SU-DHL-6 (cell line): Measurements from ENCODE around the gene TSPAN18.

Experiments used
- H2AFZ ChIP-seq: fragments of 200-600 bp; sonication (generic); 2 replicates; pipeline ENCODE4 v1.6.1; 2014; ENCODE audit warnings: low read depth, mild to moderate bottlenecking, moderate library complexity, mixed read lengths, antibody characterized with exemption, low read length; ENCODE audit not compliant: severe bottlenecking
- H3F3A ChIP-seq: fragments of 200-600 bp; shearing (Covaris generic); 2 replicates; pipeline ENCODE4 v1.6.0; 2016; ENCODE audit warnings: antibody characterized with exemption, mild to moderate bottlenecking; ENCODE audit not compliant: insufficient read depth
- H3K27ac ChIP-seq: fragments of 200-600 bp; sonication (generic); 2 replicates; pipeline ENCODE4 v1.5.1; 2016; ENCODE audit warnings: low read depth, mild to moderate bottlenecking, low read length, moderate library complexity, mixed read lengths
- H3K27me3 ChIP-seq: fragments of 200-600 bp; sonication (generic), shearing (Covaris generic); 2 replicates; pipeline ENCODE4 v1.6.0; 2014; ENCODE audit warnings: mild to moderate bottlenecking, low read length
- H3K36me3 ChIP-seq: fragments of 200-600 bp; sonication (generic); 2 replicates; pipeline ENCODE4 v1.6.1; 2014; ENCODE audit warnings: mild to moderate bottlenecking, low read length, mixed read lengths
- H3K4me2 ChIP-seq: fragments of 300-600, 200-600 bp; shearing (Covaris generic), sonication (generic); 2 replicates; pipeline ENCODE4 v1.6.0; 2014; ENCODE audit warnings: low read length, low read depth, mild to moderate bottlenecking; ENCODE audit not compliant: poor library complexity, severe bottlenecking
- H3K4me3 ChIP-seq: fragments of 200-600 bp; sonication (generic); 2 replicates; pipeline ENCODE4 v1.5.1; 2014; ENCODE audit warnings: antibody characterized with exemption, low read length, mild to moderate bottlenecking, mixed read lengths; ENCODE audit not compliant: insufficient read depth, poor library complexity, severe bottlenecking
- H3K79me2 ChIP-seq: fragments of 200-600 bp; sonication (generic); 2 replicates; pipeline ENCODE4 v1.6.1; 2014; ENCODE audit warnings: mild to moderate bottlenecking, low read length, moderate library complexity; ENCODE audit not compliant: insufficient read depth
- H3K9ac ChIP-seq: fragments of 200-600 bp; sonication (generic); 2 replicates; pipeline ENCODE4 v1.7.0; 2014; ENCODE audit warnings: mild to moderate bottlenecking, low read length
- H3K9me2 ChIP-seq: fragments of 200-600 bp; sonication (generic); replicated peaks from 2 replicates; pipeline ENCODE4 v1.6.1; 2014; ENCODE audit warnings: low read length; ENCODE audit not compliant: insufficient read depth
- H3K9me3 ChIP-seq: fragments of 200-600 bp; sonication (generic); 2 replicates; pipeline ENCODE4 v1.6.1; 2014; ENCODE audit warnings: low read length, mixed read lengths; ENCODE audit not compliant: insufficient read depth
- H4K20me1 ChIP-seq: fragments of 200-600 bp; sonication (generic); 2 replicates; pipeline ENCODE4 v1.6.1; 2014; ENCODE audit warnings: low read depth, mild to moderate bottlenecking, antibody characterized with exemption, low read length, moderate library complexity, mixed read lengths
- EZH2phosphoT487 ChIP-seq: fragments of 200-600 bp; sonication (generic), shearing (Covaris generic); conservative IDR thresholded peaks from 2 replicates; pipeline ENCODE4 v1.6.1; 2018; ENCODE audit warnings: mild to moderate bottlenecking, antibody characterized with exemption, low read length, moderate library complexity, mixed read lengths
- TF ChIP-seq, protein P1 (sequence below): fragments of 200-600 bp; sonication (generic); IDR thresholded peaks from one replicate; pipeline ENCODE4 v1.5.1; 2017; ENCODE audit warnings: antibody characterized with exemption, mild to moderate bottlenecking, low read length, moderate library complexity; ENCODE audit not compliant: insufficient read depth, poor library complexity, severe bottlenecking

Gene TSPAN18

DNA sequence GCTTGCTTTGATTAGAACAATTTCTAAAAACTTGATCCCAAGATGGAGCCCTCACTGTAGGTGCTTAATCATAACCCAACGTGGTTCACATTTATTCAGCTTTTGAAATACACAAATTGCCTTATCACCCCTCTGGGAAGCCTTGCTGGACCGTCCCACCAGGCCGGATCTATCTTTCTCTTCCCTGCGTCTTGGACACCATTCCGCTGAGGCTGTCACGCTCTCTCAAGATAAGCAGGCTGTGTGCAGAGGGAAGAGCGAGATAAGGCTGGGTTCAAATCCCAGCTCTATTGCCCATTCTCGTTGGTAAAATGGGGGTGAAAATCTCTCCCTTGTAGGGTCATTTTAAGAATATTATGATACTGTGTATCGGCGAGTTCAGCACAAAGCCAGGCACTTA lies 244.4 kb downstream of the TSPAN18 start:
- H3K9ac ChIP-seq = no peak overlapping the region
- H3F3A ChIP-seq = no peaks in the 10 kb centered on the region
- H3K79me2 ChIP-seq = no peaks in the 10 kb centered on the region
- H3K9me3 ChIP-seq = no peaks in the 10 kb centered on the region
- no peaks in the 10 kb centered on the region for H3K9me2 ChIP-seq
- H2AFZ ChIP-seq = no peak overlapping the region
- TF ChIP-seq, protein P1, sequence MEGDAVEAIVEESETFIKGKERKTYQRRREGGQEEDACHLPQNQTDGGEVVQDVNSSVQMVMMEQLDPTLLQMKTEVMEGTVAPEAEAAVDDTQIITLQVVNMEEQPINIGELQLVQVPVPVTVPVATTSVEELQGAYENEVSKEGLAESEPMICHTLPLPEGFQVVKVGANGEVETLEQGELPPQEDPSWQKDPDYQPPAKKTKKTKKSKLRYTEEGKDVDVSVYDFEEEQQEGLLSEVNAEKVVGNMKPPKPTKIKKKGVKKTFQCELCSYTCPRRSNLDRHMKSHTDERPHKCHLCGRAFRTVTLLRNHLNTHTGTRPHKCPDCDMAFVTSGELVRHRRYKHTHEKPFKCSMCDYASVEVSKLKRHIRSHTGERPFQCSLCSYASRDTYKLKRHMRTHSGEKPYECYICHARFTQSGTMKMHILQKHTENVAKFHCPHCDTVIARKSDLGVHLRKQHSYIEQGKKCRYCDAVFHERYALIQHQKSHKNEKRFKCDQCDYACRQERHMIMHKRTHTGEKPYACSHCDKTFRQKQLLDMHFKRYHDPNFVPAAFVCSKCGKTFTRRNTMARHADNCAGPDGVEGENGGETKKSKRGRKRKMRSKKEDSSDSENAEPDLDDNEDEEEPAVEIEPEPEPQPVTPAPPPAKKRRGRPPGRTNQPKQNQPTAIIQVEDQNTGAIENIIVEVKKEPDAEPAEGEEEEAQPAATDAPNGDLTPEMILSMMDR = no peak
- no peak for TF ChIP-seq EZH2phosphoT487
- H4K20me1 ChIP-seq = no peaks in the 10 kb centered on the region
- no peak overlapping the region for H3K27ac ChIP-seq
- H3K27me3 ChIP-seq = no peaks in the 10 kb centered on the region
- H3K4me2 ChIP-seq = no peak overlapping the region
- H3K36me3 ChIP-seq = no peaks in the 10 kb centered on the region
- no peak overlapping the region for H3K4me3 ChIP-seq

DNA sequence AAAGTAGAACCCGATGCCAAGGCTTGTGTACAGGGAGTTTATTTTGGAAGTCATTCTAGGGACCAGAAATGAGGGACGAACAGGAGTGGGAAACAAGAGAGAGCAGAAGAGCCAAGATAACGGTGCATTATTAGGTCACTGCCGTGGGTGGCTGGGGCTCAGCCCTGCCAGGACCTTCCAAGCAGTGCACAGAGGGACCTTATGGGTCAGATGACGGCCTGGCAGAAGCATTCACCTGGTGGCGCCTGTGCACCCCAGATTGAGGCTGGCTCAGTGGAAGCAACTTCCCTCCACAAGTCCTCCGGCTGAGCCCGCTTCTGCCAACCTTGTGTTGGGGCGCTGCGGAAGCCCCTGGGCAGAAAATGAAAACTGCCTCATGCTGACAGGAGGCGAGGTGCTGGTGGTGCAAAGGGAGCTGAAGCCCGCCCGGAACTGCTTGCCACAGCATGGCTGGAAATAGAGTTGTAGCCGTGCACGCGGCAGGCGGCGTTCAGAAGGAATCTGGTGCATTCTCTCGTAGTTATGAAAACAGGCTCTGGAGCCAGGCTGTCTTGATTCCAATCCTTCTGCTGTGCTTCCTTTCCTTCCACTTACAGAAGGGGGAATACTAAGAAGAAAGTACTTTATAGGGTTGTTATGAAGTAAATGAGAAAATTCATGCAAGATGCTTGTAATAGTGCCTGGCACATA lies 246.1 kb downstream of the TSPAN18 start:
- Histone ChIP-seq H3F3A (no peaks in the 10 kb centered on the region), H3K27me3 (no peaks in the 10 kb centered on the region), H2AFZ (no peak overlapping the region), H3K9ac (no peak overlapping the region), H3K4me3 (no peak overlapping the region), H4K20me1 (no peaks in the 10 kb centered on the region), H3K9me2 (no peaks in the 10 kb centered on the region), H3K36me3 (no peaks in the 10 kb centered on the region), H3K79me2 (no peaks in the 10 kb centered on the region), H3K9me3 (no peaks in the 10 kb centered on the region), H3K27ac (no peak overlapping the region), H3K4me2 (no peak overlapping the region)
- TF ChIP-seq EZH2phosphoT487 = no peak
- TF ChIP-seq, protein P1 = no peak

DNA sequence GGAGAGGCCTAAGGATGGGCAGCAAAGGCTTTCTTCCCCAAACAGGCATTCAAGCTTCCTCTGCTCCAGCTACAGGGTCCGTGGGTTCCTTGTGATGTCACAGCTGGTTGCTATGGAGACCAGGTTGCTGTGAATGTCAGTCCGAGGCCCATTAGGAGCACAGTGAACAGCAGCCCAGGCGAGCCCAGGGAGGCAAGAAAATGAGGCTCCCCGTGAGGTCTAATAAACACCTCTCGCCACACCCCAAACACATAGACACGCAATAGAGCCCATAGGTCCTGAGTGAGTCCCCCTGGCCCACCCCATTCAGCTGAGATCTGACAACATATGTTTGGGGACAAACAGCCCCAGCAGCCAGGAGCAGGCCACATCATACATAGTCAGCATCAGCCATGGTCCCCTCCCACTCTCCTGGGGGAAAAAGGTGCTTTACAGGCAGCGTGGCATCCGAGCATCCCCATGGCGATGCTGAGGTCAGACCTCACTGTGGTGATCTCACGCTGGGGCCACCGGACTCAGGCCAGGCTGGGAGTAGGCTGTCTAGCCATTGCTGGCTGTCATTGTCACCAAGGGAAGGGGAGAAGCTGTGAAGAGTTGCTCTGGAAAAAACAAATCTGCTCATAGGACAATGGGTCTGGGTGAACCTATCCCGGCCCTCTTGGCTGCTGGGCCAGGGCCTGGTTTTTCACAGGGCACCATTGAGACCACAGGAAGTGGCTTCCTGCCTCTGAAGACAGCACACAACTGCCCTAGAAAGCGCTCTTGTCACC lies 247.1 kb downstream of the TSPAN18 start:
- Histone ChIP-seq H4K20me1 (no peaks in the 10 kb centered on the region), H3K27ac (no peak overlapping the region), H3K36me3 (no peaks in the 10 kb centered on the region), H3K4me2 (no peak overlapping the region), H3K27me3 (no peaks in the 10 kb centered on the region), H3K9me2 (no peaks in the 10 kb centered on the region), H3K4me3 (no peak overlapping the region), H2AFZ (no peak overlapping the region), H3K9ac (no peak overlapping the region), H3K79me2 (no peaks in the 10 kb centered on the region), H3K9me3 (no peaks in the 10 kb centered on the region), H3F3A (no peaks in the 10 kb centered on the region)
- TF ChIP-seq, protein P1 = no peak
- TF ChIP-seq EZH2phosphoT487 = no peak
